CD8-positive, alpha-beta memory T cell (primary cell): ENCODE data around the gene NTN3. TPM values are rescaled to one million over a fixed set of nuclear protein-coding genes. Genes with fewer than 3 reads are reported as not detected.
"Not testable (repeated sequence)": the region's sequence is repeated elsewhere in the genome, so short reads cannot be mapped to it uniquely, and the experiment has no call there.

Experiments used
- CTCF ChIA-PET: fragments of 350-600 bp; sonication (Branson Sonifier 250); formaldehyde crosslinking; loops from one replicate; lab custom pipeline; 2021; ENCODE audit warnings: antibody characterized with exemption; lab: Charles Lee
- POLR2A ChIA-PET: fragments of 350-600 bp; sonication (Branson Sonifier 250); formaldehyde crosslinking; loops from one replicate; lab custom pipeline; 2021; ENCODE audit warnings: antibody characterized with exemption; lab: Charles Lee
- DNase-seq, 5 donors: peaks; one replicate each; pipeline versions ENCODE4 v3.0.0 to v3.0.0-alpha.2; 2020 to 2022; ENCODE audit warnings: mixed read lengths in 1 of 5
- H3K27ac ChIP-seq: one replicate; pipeline ENCODE4 v1.7.0; 2013; ENCODE audit warnings: low read depth, mild to moderate bottlenecking, low read length, moderate library complexity
- H3K27me3 ChIP-seq: 2 replicates; pipeline ENCODE4 v1.7.0; 2013; ENCODE audit warnings: low read length, mild to moderate bottlenecking; ENCODE audit not compliant: insufficient read depth, poor library complexity, severe bottlenecking
- H3K36me3 ChIP-seq: 2 replicates; pipeline ENCODE4 v1.7.0; 2013; ENCODE audit warnings: mild to moderate bottlenecking, low read length, moderate library complexity; ENCODE audit not compliant: insufficient read depth
- H3K4me1 ChIP-seq: 2 replicates; pipeline ENCODE4 v1.7.0; 2013; ENCODE audit warnings: mild to moderate bottlenecking, low read length, moderate library complexity; ENCODE audit not compliant: insufficient read depth
- H3K4me3 ChIP-seq: 2 replicates; pipeline ENCODE4 v1.7.0; 2013; ENCODE audit warnings: mild to moderate bottlenecking, low read length
- H3K9me3 ChIP-seq: 2 replicates; pipeline ENCODE4 v1.7.0; 2013; ENCODE audit warnings: mild to moderate bottlenecking, low read length
- H3K27ac Mint-ChIP-seq, 8 donors: one replicate each; pipeline ENCODE4 v1.8.0; 2020 to 2021; ENCODE audit warnings: mixed read lengths in 8 of 8, mild to moderate bottlenecking in 6 of 8, inconsistent platforms in 3 of 8, moderate library complexity in 3 of 8
- H3K27me3 Mint-ChIP-seq, 2 donors: one replicate each; pipeline ENCODE4 v1.8.0; 2020 to 2021; ENCODE audit warnings: mixed read lengths in 2 of 2, mild to moderate bottlenecking in 1 of 2, moderate library complexity in 1 of 2
- H3K36me3 Mint-ChIP-seq, 3 donors: one replicate each; pipeline ENCODE4 v1.8.0; 2020 to 2021; ENCODE audit warnings: mixed read lengths in 3 of 3, inconsistent platforms in 1 of 3, mild to moderate bottlenecking in 1 of 3
- H3K4me1 Mint-ChIP-seq, 3 donors: one replicate each; pipeline ENCODE4 v1.8.0; 2020 to 2021; ENCODE audit warnings: mixed read lengths in 3 of 3, inconsistent platforms in 1 of 3, mild to moderate bottlenecking in 1 of 3
- H3K4me3 Mint-ChIP-seq, 7 donors: one replicate each; pipeline ENCODE4 v1.8.0; 2020 to 2021; ENCODE audit warnings: mixed read lengths in 7 of 7, mild to moderate bottlenecking in 6 of 7, moderate library complexity in 4 of 7, inconsistent platforms in 2 of 7
- H3K9me3 Mint-ChIP-seq, 5 donors: one replicate each; pipeline ENCODE4 v1.8.0; 2020 to 2022; ENCODE audit warnings: mixed read lengths in 5 of 5, mild to moderate bottlenecking in 3 of 5, moderate library complexity in 2 of 5, inconsistent platforms in 1 of 5
- polyA plus RNA-seq: library from polyadenylated mRNA; unstranded; fragments of 300-500 nt; fragmentation: Illumina TruSeq; gene quantifications from one replicate; pipeline ENCODE4 v1.2.3, GENCODE V29; 2021
- total RNA-seq, 2 experiments: library from RNA; stranded (reverse); gene quantifications; one replicate each; pipeline ENCODE4 v1.2.3, GENCODE V29; 2021

NTN3 gene
- total and polyA plus RNA-seq, 3 experiments from 2014 or later: not detected

DNA sequence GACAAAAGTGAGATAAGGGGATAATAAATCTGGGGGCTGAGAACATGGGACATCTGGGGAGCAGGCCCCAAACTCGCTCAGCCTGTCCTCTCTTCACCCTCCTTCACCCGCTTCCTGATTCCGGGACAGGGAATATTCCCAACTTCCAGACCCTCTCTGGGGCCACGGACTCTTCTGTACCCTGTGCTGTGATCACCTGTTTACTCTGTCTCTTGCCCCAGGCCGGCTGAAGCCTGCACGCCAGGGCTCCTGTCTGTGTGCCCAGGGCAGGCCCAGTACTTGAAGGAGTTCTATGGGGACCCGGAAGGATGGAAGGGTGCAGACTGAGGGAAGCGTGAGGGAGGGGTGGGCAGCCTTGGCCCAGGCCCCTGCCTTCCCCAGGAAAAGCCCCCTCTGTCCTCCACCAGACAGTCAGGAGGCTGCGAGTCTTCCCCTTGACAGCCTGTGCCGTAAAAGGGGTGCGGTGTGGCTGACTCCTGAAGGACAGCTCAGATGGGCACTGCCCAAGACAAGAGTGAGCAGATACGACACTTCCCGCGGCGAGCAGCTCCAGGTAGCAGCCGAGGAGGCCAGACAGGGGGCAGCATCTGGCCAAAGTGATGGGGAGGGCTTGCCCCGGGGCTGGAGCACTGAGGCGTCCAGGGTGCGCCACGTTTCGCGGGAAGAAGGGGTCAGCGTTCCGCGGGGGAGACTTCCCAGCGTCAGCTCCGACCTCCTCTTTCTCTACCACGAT lies 42.9 kb upstream of the NTN3 start:
- POLR2A ChIA-PET: interaction anchor here (0.8 kb wide), 1 partner anchor 10 kb away, joined by 3 read pairs; no protein-coding TSS in a partner anchor
- Histone ChIP-seq H3K4me1 (peaks cover 12% of the 10 kb centered on the region), H3K27ac (peak overlapping the region; percentile 47), H3K27me3 (no peaks in the 10 kb centered on the region), H3K4me3 (peak overlapping the region; percentile 75), H3K36me3 (no peaks in the 10 kb centered on the region), H3K9me3 (no peaks in the 10 kb centered on the region)
- Mint-ChIP-seq H3K36me3 (peaks cover 0 to 10% (median 0%) of the 10 kb centered on the region in 3 donors), H3K9me3 (no peaks in the 10 kb centered on the region), H3K27ac (peak overlapping the region in 5 of 8 donors; percentile 61 to 85 (median 71)), H3K4me1 (peaks cover 12 to 27% (median 23%) of the 10 kb centered on the region in 3 donors), H3K27me3 (no peaks in the 10 kb centered on the region), H3K4me3 (peak overlapping the region; percentile 84 to 93 (median 88))
- DNase-seq: peak in 1 of 5 donors; percentile 8
- CTCF ChIA-PET: interaction anchor here (0.7 to 1.3 kb wide), 2 partner anchors 11 to 12 kb away, joined by 3 read pairs; no protein-coding TSS in a partner anchor

DNA sequence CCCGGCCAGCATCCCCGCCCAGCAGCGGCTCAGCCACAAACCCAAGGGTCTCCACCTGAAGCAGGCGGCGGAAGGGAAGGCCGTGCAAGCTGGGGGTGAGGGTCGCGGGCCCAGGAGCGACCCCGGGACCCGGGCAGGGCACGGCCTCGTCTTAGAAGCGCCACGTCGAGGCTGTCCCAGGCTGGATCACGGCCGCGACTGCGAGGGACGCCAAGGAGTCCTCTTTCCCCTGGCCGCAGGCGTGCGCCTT lies 42.4 kb upstream of the NTN3 start:
- POLR2A ChIA-PET: interaction anchor here (0.8 kb wide), 1 partner anchor 10 kb away, joined by 3 read pairs; no protein-coding TSS in a partner anchor
- no peaks in the 10 kb centered on the region for H3K9me3 Mint-ChIP-seq
- Histone ChIP-seq H3K36me3 (no peaks in the 10 kb centered on the region), H3K27me3 (no peaks in the 10 kb centered on the region), H3K9me3 (no peaks in the 10 kb centered on the region), H3K4me1 (peaks cover 11% of the 10 kb centered on the region), H3K4me3 (peak overlapping the region; percentile 75), H3K27ac (peak overlapping the region; percentile 47)
- CTCF ChIA-PET: interaction anchor here (0.7 to 1.3 kb wide), 2 partner anchors 11 to 12 kb away, joined by 3 read pairs; no protein-coding TSS in a partner anchor
- no peak for DNase-seq
- H3K4me1 Mint-ChIP-seq: peaks cover 10 to 24% (median 20%) of the 10 kb centered on the region in 3 donors
- H3K36me3 Mint-ChIP-seq: peaks cover 0 to 12% (median under 1%) of the 10 kb centered on the region in 3 donors
- H3K4me3 Mint-ChIP-seq: peak overlapping the region; percentile 84 to 93 (median 88)
- peak overlapping the region in 2 of 8 donors; percentile 61 to 85 for H3K27ac Mint-ChIP-seq
- no peaks in the 10 kb centered on the region for H3K27me3 Mint-ChIP-seq

DNA sequence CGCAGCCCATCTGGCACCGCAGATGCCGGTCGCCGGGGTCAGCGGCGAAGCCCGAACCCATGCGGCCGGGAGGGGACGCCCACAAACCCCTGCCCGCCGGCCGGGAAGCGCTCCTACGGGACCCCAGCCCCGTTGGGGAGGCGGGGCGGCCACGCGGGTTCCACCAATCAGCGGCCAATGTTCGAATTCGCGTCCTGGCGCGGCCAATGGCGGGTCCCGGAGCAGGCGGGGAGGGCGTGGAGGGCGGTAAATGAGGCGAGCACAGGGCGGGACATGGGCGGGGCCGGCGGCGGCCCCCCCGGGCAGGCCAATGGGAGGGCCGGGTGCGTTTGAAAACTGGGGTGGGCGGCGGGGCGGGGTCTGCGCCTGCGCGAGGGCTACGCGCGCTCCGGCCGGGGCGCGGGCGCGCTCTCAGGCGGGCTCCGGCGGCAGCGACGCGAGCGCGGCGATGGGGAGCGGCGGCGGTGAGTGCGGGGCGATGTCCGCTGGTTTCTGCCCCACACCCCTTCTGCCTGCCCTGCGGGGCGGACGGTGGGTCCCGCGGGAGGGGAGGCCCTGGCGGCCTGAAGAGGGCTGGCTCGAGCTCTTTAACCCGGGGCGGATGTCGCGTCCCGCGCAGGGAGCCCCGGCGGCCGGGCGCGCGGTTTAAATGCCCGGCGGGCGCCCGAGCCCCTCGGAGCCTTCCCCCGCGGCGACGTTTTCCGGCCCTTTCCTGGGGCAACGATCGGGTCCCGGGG lies 41.9 kb upstream of the NTN3 start, which contains the start of gene CCNF:
CCNF (plus strand) TSS at position 414 of the 737 bp plus-strand sequence; CDS start at position 449, 35 bp downstream.
- Mint-ChIP-seq H3K4me1 (peaks cover 10 to 24% (median 20%) of the 10 kb centered on the region in 3 donors), H3K9me3 (no peaks in the 10 kb centered on the region), H3K27ac (peak within 1 kb of the TSS; percentile 15 to 89 (median 70)), H3K4me3 (peak within 1 kb of the TSS; percentile 85 to 93 (median 89)), H3K27me3 (no peaks in the 10 kb centered on the region), H3K36me3 (peaks cover 0 to 15% (median 2%) of the 10 kb centered on the region in 3 donors)
- peak; percentile 91 to 98 (median 97) for DNase-seq
- H3K4me1 ChIP-seq: peaks cover 11% of the 10 kb centered on the region
- H3K4me3 ChIP-seq: peak within 1 kb of the TSS; percentile 75
- ChIA-PET CTCF (interaction anchor here (0.7 to 1.5 kb wide), 5 partner anchors 11 to 71 kb away, joined by 3 to 4 read pairs (median 4); partner anchors contain the start of gene TEDC2), POLR2A (interaction anchor here (0.6 to 1.0 kb wide), 4 partner anchors 13 to 1985 kb away, joined by 3 read pairs; partner anchors contain the start of gene ECI1)
- no peaks in the 10 kb centered on the region for H3K27me3 ChIP-seq
- H3K36me3 ChIP-seq: no peaks in the 10 kb centered on the region
- H3K9me3 ChIP-seq: no peaks in the 10 kb centered on the region
- H3K27ac ChIP-seq: peak within 1 kb of the TSS; percentile 57

DNA sequence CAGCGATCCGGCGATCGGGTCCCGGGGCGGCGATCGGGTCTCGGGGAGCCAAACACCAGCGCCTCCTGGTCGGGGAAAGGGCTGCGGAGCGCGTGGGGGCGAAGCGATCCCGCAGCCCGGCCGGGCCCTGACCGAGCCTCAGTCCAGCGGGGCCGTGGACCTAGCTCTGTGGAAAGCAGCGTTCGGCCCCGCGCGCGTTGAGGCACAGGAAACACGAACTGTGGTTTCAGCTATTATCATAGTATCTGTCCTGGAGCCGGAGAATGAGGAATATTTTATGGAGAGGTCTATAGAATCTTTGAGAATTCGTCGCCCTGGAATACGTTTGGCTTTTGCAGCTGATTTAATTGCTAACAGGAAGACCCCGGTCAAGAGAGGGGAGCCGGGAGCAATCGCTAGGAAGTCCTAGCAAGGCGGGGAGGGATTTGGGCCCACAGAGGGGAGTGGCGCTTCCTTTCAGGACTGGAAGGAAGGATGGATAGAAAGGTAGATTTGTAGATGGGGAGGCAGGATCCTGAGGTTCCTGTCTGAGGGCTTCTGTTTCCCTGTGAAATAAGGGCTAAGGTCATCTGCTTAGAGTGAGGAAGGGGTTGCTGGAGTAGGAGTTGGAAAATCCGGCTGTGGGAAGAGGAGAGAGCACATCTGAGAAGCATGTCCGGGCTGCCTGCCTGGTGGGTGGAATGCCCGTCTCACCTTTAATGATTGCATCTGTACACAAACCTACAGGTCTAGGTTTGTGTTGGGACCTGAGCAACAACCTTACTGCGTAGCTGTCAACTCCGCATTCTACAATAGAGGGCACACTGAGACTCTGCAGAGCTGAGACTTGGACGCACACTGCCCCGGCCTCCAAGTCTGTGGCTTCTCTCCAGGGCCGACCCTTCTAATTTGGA lies 41.1 kb upstream of the NTN3 start:
- Mint-ChIP-seq H3K9me3 (no peaks in the 10 kb centered on the region), H3K4me1 (peaks cover 10 to 24% (median 20%) of the 10 kb centered on the region in 3 donors), H3K36me3 (peaks cover 0 to 17% (median 5%) of the 10 kb centered on the region in 3 donors), H3K4me3 (peak overlapping the region; percentile 82 to 93 (median 88)), H3K27me3 (no peaks in the 10 kb centered on the region), H3K27ac (peak overlapping the region; percentile 15 to 89 (median 68))
- POLR2A ChIA-PET: interaction anchor here (0.6 to 1.0 kb wide), 4 partner anchors 12 to 1984 kb away, joined by 3 read pairs; partner anchors contain the start of gene ECI1
- no peaks in the 10 kb centered on the region for H3K36me3 ChIP-seq
- peak overlapping the region; percentile 69 for H3K4me3 ChIP-seq
- H3K9me3 ChIP-seq: no peaks in the 10 kb centered on the region
- CTCF ChIA-PET: interaction anchor here (0.8 to 1.5 kb wide), 6 partner anchors 9 to 71 kb away, joined by 3 to 4 read pairs (median 4); partner anchors contain the start of genes TBC1D24 and TEDC2
- no peaks in the 10 kb centered on the region for H3K27me3 ChIP-seq
- DNase-seq: no peak
- H3K27ac ChIP-seq: peak overlapping the region; percentile 57
- peaks cover 11% of the 10 kb centered on the region for H3K4me1 ChIP-seq

DNA sequence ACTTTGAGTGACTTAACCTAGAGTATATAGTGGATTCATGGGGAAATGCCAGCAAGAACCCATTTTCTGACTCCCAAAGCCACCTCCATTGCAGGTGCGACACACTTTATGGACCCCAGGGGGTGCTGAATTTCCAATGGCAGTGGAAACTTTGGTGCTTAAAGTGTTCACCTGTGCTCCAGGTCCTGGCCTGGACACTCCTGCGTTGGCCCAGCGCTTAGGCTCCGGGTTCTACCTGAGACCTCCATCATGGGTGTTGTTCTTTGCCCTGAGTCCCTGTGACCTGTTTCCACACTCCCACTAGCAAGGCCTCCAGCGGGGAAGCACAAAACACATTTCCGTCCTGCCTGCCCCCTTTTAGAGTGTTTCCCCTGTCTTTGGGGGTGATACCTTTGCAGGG lies 38.8 kb upstream of the NTN3 start:
- ChIA-PET CTCF (no interaction called here), POLR2A (no interaction called here)
- no peaks in the 10 kb centered on the region for H3K36me3 ChIP-seq
- peaks cover 0 to 33% (median 5%) of the 10 kb centered on the region in 3 donors for H3K36me3 Mint-ChIP-seq
- H3K4me1 ChIP-seq: peaks cover 11% of the 10 kb centered on the region
- no peaks in the 10 kb centered on the region for H3K27me3 ChIP-seq
- H3K4me3 ChIP-seq: no peak overlapping the region
- no peak overlapping the region for H3K27ac Mint-ChIP-seq
- H3K4me1 Mint-ChIP-seq: peaks cover 10 to 24% (median 20%) of the 10 kb centered on the region in 3 donors
- H3K9me3 Mint-ChIP-seq: no peaks in the 10 kb centered on the region
- no peak overlapping the region for H3K4me3 Mint-ChIP-seq
- DNase-seq: peak in 1 of 5 donors; percentile 38
- H3K27me3 Mint-ChIP-seq: no peaks in the 10 kb centered on the region
- H3K27ac ChIP-seq: no peak overlapping the region
- no peaks in the 10 kb centered on the region for H3K9me3 ChIP-seq

DNA sequence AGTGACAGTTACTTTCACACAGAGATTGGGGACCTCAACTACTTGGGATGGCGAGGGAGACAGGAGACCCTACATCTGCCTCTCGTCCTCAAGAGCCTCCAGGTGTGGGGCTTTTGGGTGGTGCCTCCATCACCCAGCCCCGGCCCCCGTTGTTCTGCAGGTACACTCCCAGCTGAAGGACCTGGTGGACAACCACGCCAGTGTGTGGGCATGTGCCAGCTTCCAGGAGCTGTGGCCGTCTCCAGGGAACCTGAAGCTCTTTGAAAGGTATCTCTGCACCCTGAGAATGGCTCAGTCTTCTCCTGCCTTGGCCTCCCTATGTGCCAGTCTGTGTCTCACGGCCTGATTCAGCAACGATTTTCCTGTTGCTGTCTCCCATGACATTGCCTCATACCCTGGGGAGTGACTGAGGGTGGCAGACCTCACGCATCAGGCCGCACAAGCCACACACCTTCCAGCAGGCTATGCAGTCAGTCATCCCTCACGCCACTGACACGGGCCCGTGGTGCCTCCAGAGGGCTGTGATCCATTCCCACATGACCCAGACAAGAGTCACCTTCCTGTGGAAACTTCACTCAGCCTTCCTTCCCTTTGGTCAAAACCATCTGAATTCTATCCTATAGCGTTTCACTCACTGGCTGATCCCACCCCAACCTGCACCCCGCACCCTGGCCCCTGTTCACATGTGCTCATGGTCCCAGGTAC lies 38.1 kb upstream of the NTN3 start:
- Histone ChIP-seq H3K36me3 (no peaks in the 10 kb centered on the region), H3K4me1 (peaks cover 11% of the 10 kb centered on the region), H3K27me3 (no peaks in the 10 kb centered on the region), H3K4me3 (no peak overlapping the region), H3K9me3 (no peaks in the 10 kb centered on the region), H3K27ac (no peak overlapping the region)
- H3K4me1 Mint-ChIP-seq: peaks cover 10 to 21% (median 17%) of the 10 kb centered on the region in 3 donors
- H3K27me3 Mint-ChIP-seq: no peaks in the 10 kb centered on the region
- no peak for DNase-seq
- POLR2A ChIA-PET: interaction anchor here (0.6 kb wide), 1 partner anchor 9 kb away, joined by 3 read pairs; no protein-coding TSS in a partner anchor
- CTCF ChIA-PET: no interaction called here
- H3K36me3 Mint-ChIP-seq: peaks cover 0 to 36% (median 5%) of the 10 kb centered on the region in 3 donors
- no peak overlapping the region for H3K4me3 Mint-ChIP-seq
- no peaks in the 10 kb centered on the region for H3K9me3 Mint-ChIP-seq
- no peak overlapping the region for H3K27ac Mint-ChIP-seq

DNA sequence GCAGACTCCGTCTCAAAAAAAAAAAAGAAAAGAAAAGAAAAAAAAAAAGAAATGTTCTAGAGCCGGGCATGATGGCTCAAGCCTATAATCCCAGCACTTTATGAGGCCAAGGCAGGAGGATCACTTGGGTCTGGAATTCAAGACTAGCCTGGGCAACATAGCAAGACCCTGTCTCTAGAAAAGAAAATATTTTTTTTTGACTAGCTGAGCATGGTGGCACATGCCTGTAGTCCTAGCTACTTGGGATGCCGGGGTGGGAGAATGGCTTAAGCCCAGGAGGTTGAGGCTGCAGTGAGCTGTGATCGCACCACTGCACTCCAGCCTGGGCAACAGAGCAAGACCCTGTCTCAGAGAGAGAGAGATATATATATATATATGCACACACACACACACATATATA lies 35.9 kb upstream of the NTN3 start:
- H3K36me3 ChIP-seq, H3K9me3 ChIP-seq, H3K27me3 Mint-ChIP-seq, POLR2A ChIA-PET, H3K27ac ChIP-seq, H3K27me3 ChIP-seq, H3K4me1 ChIP-seq, H3K27ac Mint-ChIP-seq, DNase-seq, H3K4me3 ChIP-seq, H3K9me3 Mint-ChIP-seq, CTCF ChIA-PET: not testable (repeated sequence)
- H3K4me3 Mint-ChIP-seq: peak overlapping the region in 1 of 7 donors; percentile 22
- H3K4me1 Mint-ChIP-seq: peaks cover 10 to 18% (median 15%) of the 10 kb centered on the region in 3 donors
- peaks cover 0 to 39% (median 10%) of the 10 kb centered on the region in 3 donors for H3K36me3 Mint-ChIP-seq
